ENCODE results near the gene ZEB2.

DNA sequence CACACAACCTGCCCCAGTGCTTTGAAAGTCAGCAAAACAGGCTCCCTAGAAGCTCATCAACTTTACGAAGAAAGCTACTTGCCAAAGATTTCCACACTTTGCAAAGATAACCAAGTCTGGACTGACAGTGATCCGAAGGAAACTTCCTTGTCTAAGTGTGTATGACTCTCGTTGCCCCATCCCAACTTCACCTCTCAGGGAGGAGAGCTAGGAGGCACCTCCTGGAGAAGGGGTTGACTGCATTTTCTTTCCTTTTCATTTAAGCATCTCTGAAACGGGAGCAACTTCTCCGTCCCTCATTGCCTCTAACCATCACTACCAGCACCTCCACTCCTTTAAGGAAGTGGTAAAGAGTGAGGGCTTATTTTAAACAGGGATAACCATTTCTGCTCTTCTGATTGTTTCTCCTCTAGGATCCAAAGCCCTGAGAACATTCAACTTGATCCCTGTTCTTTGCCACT, 7.0 kb downstream of the ZEB2 start:
- TF ChIP-seq, protein P1, sequence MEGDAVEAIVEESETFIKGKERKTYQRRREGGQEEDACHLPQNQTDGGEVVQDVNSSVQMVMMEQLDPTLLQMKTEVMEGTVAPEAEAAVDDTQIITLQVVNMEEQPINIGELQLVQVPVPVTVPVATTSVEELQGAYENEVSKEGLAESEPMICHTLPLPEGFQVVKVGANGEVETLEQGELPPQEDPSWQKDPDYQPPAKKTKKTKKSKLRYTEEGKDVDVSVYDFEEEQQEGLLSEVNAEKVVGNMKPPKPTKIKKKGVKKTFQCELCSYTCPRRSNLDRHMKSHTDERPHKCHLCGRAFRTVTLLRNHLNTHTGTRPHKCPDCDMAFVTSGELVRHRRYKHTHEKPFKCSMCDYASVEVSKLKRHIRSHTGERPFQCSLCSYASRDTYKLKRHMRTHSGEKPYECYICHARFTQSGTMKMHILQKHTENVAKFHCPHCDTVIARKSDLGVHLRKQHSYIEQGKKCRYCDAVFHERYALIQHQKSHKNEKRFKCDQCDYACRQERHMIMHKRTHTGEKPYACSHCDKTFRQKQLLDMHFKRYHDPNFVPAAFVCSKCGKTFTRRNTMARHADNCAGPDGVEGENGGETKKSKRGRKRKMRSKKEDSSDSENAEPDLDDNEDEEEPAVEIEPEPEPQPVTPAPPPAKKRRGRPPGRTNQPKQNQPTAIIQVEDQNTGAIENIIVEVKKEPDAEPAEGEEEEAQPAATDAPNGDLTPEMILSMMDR (IDR thresholded peaks at IDR 0.05), result no peak
- no peak for TF ChIP-seq EZH2 (IDR thresholded peaks at IDR 0.05)
